GM12892 (cell line): ENCODE data around the gene KPTN.

Experiments
- POLR2A ChIP-seq: IDR thresholded peaks from 2 replicates; pipeline ENCODE4 v1.6.1; 2011; ENCODE audit warnings: low read depth, low read length, control low read depth
- POLR2AphosphoS5 ChIP-seq: IDR thresholded peaks from 2 replicates; pipeline ENCODE4 v1.6.1; 2011; ENCODE audit warnings: low read depth, low read length, control low read depth

GRCh38 chr19:47471381-47471732 lies 12.7 kb downstream of the KPTN start:
- TF ChIP-seq POLR2A, result no peak
- no peak for TF ChIP-seq POLR2AphosphoS5
